ENCODE measurements around the gene PHF5A.
"Not testable (repeated sequence)": the region's sequence is repeated elsewhere in the genome, so short reads cannot be mapped to it uniquely, and the experiment has no call there.

PHF5A gene

GRCh38 chr22:41448189-41448808 lies 20.2 kb downstream of the PHF5A start:
- in situ Hi-C loops (cut with MboI; ENCODE audit: low sequenced_read_pairs) = no loop called here

GRCh38 chr22:41447435-41448188 lies 20.9 kb downstream of the PHF5A start:
- in situ Hi-C loops (cut with MboI; ENCODE audit: low sequenced_read_pairs) = no loop called here

DNA sequence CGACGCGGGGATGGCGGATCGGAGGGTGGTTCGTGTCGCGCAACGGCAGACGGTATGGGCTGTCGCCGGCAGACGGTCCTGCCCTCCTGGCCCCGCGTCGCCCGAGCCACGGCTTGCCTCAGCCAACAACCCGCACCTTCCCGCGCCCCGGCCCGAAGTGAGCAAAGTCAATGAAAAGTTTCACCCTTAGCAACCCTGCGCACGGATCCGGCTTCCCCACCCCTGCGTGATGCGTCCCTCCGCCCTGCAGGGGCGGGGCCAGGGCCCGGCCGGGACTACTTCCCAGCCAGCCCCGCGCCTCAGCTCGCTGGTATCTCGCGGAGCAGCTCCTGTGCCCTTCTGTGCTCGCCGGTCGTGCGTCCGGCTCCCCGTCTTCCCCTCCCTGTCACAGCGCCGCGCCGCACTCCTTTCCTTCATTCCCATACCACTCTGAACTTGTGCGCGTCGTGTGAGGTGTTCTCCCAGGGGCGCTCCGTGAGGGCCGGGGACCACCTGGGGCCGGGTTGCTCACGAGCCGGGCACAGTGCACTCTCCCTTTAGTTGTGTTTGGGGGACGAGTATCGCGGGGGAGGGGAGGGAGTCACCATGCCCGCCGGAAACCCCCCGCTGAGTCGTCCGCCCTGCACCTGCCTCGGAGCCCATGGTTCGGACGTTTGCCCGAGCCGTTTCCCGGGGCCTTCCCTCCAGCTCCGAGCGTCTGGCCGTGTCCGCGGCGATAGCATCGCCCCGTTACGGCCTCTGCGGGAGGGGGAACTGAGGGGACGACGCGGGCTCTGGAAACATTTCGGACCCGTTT lies 21.7 kb downstream of the PHF5A start, which contains the start of gene TOB2:
Gene TOB2, minus strand, starts transcription at position 163 of the 796 bp plus-strand sequence. CDS start 9,456 bp downstream, outside the sequence.
- in situ Hi-C loops (cut with MboI; ENCODE audit: low sequenced_read_pairs) = no loop called here

DNA sequence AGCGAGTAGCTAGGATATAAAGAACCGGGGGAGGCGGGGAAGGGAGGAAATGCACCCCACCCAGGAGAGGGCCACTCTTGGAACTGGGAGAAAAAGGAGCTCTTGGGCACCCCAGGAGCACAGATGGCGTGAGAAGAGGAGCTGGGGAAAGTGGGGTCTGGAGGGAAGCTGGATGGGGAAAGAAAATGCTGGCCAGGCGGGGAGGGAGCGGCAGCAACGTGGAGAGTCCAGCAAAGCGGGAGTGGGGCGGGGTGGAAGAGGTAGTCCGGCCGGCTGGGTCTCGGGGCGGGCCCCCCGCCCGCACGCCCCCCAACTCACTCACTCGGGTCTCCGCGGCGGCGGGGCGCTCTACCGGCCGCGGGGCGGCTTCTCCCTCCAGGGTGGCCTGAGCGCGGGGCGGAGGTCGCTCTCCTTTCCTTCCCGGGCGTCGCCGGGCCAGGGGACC lies 22.4 kb downstream of the PHF5A start:
- in situ Hi-C loops (cut with MboI; ENCODE audit: low sequenced_read_pairs) = no loop called here

DNA sequence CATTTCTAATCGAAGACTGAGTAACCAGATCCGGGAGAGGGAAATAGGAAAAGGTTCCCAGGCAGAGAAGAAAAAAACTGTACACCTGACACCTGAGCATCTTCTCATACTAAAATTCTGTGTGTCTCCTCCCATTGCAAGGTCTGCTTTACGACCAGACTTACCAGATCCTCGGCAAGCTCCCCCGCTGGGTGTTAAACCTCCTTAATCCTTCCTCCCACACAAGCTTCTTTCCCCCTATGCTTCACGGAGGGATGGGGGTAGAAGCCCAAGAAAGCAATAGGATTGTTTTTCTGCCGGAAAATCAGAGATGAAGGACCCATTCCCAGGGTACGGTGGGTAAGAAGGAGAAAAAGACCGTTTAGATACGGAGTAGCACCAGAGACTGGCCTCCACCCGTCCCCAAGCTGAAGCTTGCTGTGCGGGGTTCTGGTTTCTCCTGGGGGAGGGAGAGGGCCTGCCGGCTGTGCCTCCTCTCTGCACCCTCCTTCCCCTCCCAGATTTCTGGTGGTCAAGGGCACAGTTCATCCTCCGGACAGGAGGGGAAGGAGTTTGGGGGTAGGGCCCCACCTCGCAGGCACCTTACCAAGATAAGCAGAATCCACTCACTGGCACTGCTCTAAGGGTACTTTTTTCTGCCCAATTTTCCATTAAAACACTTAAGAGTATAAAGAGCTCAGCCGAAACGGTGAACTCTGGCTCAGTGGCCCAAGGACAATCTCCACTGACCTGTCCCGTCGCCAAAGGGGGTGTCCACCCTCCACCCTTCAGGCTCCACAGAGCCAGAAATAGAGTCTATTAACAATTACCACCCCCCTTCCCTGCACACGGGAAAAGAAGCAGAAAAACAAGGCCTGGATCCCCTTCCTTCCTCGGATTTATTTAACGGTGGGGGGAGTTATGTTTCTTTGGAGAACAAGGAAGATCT lies 23.1 kb downstream of the PHF5A start:
- in situ Hi-C loops (cut with MboI; ENCODE audit: low sequenced_read_pairs) = no loop called here

- in situ Hi-C loops (cut with MboI; ENCODE audit: low sequenced_read_pairs) = no loop called here
Measured at GRCh38 chr22:41444360-41445128, 23.9 kb downstream of the PHF5A start.

DNA sequence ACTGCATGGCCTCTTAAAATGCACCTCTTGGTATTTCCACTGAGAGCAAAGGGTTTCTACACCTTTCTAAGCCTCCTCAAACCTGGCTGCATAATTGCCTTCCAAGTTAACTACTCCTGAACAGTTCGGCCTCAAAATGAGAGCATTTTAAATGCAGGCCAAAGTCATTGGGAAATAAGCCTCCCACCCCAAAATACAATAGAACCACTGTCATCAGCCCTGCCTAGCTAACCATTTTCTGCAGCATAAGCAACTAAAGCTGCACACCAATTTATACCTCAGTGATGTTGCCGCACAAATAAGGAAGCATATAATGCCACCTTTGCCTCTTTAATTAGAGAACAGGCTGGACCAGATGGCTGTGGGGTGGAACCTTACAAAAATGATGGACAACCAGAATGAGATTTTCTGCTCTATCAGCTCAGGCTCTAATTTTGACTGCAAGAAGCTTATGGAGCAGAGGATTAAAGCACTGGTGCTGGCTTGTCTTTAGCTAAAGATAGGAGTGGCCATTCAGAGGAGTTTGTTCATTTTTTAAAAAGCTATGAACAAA lies 26.2 kb downstream of the PHF5A start:
- in situ Hi-C loops (cut with MboI; ENCODE audit: low sequenced_read_pairs) = no loop called here

DNA sequence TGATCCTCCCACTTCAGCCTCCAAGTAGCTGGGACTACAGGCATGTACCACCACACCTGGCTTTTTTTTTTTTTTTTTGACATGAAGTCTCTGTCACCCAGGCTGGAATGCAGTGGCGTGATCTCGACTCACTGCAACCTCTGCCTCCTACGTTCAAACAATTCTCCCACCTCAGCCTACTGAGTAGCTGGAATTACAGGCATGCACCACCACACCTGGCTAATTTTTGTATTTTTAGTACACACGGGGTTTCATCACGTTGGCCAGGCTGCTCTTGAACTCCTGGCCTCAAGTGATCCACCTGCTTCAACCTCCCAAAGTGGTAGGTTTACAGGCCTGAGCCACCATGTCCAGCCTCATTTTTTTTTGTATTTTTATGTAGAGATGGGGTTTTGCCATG lies 28.0 kb downstream of the PHF5A start:
- in situ Hi-C loops (cut with MboI; ENCODE audit: low sequenced_read_pairs) = not testable (repeated sequence)

GRCh38 chr22:41437198-41437597 lies 31.3 kb downstream of the PHF5A start:
- in situ Hi-C loops (cut with MboI; ENCODE audit: low sequenced_read_pairs) = no loop called here

DNA sequence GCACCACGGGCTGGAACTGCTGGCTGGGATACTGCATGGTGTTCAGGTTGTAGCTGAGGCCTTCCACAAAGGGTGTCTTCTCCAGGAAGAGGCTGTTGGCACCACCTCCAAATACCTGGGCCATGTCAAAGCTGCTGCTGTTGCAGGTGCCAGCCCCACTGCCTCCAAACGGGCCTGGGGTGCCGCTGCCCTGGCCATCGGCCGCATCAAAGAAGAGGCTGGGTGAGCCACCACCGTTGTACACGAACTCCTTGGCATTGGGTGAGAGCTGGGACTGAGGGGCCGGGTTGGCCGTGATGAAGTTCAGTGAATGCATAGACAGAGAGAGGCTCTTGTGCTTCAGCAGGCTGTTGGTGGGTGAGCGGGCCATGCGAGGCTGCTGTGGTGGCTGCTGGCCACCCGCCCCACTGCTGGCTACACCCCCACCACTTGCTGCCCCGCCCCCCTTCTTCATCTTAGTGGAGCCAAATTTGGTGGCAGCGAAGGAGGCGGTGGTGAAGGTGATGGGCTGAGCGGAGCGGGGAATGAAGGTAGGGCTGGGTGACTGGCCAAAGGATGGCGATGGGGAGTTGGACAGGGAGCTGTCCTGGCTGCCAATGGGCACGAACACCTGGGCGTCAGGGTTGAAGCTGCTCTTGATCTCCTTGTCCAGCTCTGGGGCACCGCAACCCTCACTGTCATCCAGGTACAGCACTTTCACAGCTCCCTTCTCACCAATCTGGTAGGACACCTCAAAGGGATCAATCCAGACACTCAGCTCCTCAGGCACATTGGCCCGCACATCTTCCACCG lies 32.0 kb downstream of the PHF5A start:
- in situ Hi-C loops (cut with MboI; ENCODE audit: low sequenced_read_pairs) = no loop called here

GRCh38 chr22:41435560-41435959 lies 32.9 kb downstream of the PHF5A start:
- in situ Hi-C loops (cut with MboI; ENCODE audit: low sequenced_read_pairs) = no loop called here

- in situ Hi-C loops (cut with MboI; ENCODE audit: low sequenced_read_pairs) = not testable (repeated sequence)
Measured at GRCh38 chr22:41434361-41435003, 34.0 kb downstream of the PHF5A start.

GRCh38 chr22:41433480-41433879 lies 35.0 kb downstream of the PHF5A start:
- in situ Hi-C loops (cut with MboI; ENCODE audit: low sequenced_read_pairs) = not testable (repeated sequence)

GRCh38 chr22:41431656-41432055 lies 36.8 kb downstream of the PHF5A start:
- in situ Hi-C loops (cut with MboI; ENCODE audit: low sequenced_read_pairs) = no loop called here

DNA sequence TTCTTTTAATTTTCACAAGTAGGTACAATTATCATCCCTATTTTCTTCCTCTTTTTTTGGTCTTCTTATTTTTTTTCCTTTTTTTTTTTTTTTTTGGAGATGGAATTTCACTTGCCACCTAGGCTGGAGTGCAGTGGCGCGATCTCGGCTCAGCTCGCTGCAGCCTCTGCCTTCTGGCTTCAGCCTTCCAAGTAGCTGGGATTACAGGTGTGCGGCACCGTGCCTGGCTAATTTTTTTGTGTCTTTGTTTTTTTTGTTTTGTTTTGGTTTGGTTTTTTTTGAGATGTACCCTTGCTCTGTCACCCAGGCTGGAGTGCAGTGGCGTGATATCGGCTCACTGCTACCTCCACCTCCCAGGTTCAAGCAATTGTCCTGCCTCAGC lies 38.5 kb downstream of the PHF5A start:
- in situ Hi-C loops (cut with MboI; ENCODE audit: low sequenced_read_pairs) = no loop called here

GRCh38 chr22:41429232-41429950 lies 39.1 kb downstream of the PHF5A start:
- in situ Hi-C loops (cut with MboI; ENCODE audit: low sequenced_read_pairs) = no loop called here

GRCh38 chr22:41425660-41426365 lies 42.7 kb downstream of the PHF5A start:
- in situ Hi-C loops (cut with MboI; ENCODE audit: low sequenced_read_pairs) = no loop called here
